Thymus (tissue), 11 donors: ENCODE data around the gene HPRT1. TPM values are rescaled to one million over a fixed set of nuclear protein-coding genes. Genes with fewer than 3 reads are reported as not detected.

Experiments used
- DNase-seq, 9 donors: peaks; one replicate each; pipeline ENCODE4 v3.0.0-alpha.2; 2013; ENCODE audit warnings: low spot score in 9 of 9, low read depth in 6 of 9, missing footprints in 1 of 9
- H3K27ac ChIP-seq, 2 donors: one replicate each; pipeline ENCODE4 v1.5.1; 2013; ENCODE audit warnings: control low read depth in 1 of 2, low read depth in 1 of 2, low read length in 1 of 2, mild to moderate bottlenecking in 1 of 2, moderate library complexity in 1 of 2
- H3K27me3 ChIP-seq, 2 donors: one replicate each; pipeline ENCODE4 v1.5.1; 2013; ENCODE audit warnings: low read length in 1 of 2; ENCODE audit not compliant: control insufficient read depth in 2 of 2, insufficient read depth in 1 of 2
- H3K36me3 ChIP-seq, 2 donors: one replicate each; pipeline ENCODE4 v1.5.1; 2013; ENCODE audit warnings: low read length in 1 of 2, mild to moderate bottlenecking in 1 of 2, moderate library complexity in 1 of 2; ENCODE audit not compliant: control insufficient read depth in 2 of 2, insufficient read depth in 2 of 2
- H3K4me1 ChIP-seq, 2 donors: one replicate each; pipeline ENCODE4 v1.5.1; 2013; ENCODE audit warnings: low read length in 2 of 2; ENCODE audit not compliant: control insufficient read depth in 2 of 2, insufficient read depth in 2 of 2
- H3K4me3 ChIP-seq, 2 donors: one replicate each; pipeline ENCODE4 v1.5.1; 2013; ENCODE audit warnings: low read length in 2 of 2, control low read depth in 1 of 2, mild to moderate bottlenecking in 1 of 2
- H3K9me3 ChIP-seq, 2 donors: one replicate each; pipeline ENCODE4 v1.5.1; 2013; ENCODE audit warnings: low read length in 1 of 2, mild to moderate bottlenecking in 1 of 2; ENCODE audit not compliant: control insufficient read depth in 2 of 2, insufficient read depth in 1 of 2
- WGBS: extraction: QIAGEN DNeasy Blood & Tissue Kit; methylation state at CpG from one replicate; pipeline ENCODE4 v1.1.7; 2013; 5-methylcytosine and 5-hydroxymethylcytosine counted together
- polyA plus RNA-seq: library from polyadenylated mRNA; stranded (reverse); fragments of 200-250 nt; gene quantifications from one replicate; pipeline ENCODE4 v1.2.3, GENCODE V29; 2013
- total RNA-seq: library from RNA; stranded (reverse); fragments of 120-200 nt; gene quantifications from one replicate; pipeline ENCODE4 v1.2.4, GENCODE V29; 2013
- donor health status: healthy.

HPRT1 gene
- total and polyA plus RNA-seq, 2 donors, result 23.3 to 60.8 TPM

- Histone ChIP-seq H3K36me3 (no peaks in the 10 kb centered on the region), H3K9me3 (no peaks in the 10 kb centered on the region), H3K27ac (no peak overlapping the region), H3K4me3 (no peak overlapping the region), H3K4me1 (no peaks in the 10 kb centered on the region), H3K27me3 (no peaks in the 10 kb centered on the region)
- WGBS, result 77% methylated on average over 3 of the region's 3 CpGs
- no peak for DNase-seq
Measured at GRCh38 chrX:134528960-134529359, 69.0 kb downstream of the HPRT1 start.

- H3K36me3 ChIP-seq, result no peaks in the 10 kb centered on the region
- no peak overlapping the region for H3K4me3 ChIP-seq
- H3K27ac ChIP-seq, result no peak overlapping the region
- 93% methylated on average over 6 of the region's 6 CpGs for WGBS
- H3K4me1 ChIP-seq, result no peaks in the 10 kb centered on the region
- no peaks in the 10 kb centered on the region for H3K27me3 ChIP-seq
- H3K9me3 ChIP-seq, result no peaks in the 10 kb centered on the region
- DNase-seq, result no peak
Measured at GRCh38 chrX:134529481-134529880, 69.5 kb downstream of the HPRT1 start.

DNA sequence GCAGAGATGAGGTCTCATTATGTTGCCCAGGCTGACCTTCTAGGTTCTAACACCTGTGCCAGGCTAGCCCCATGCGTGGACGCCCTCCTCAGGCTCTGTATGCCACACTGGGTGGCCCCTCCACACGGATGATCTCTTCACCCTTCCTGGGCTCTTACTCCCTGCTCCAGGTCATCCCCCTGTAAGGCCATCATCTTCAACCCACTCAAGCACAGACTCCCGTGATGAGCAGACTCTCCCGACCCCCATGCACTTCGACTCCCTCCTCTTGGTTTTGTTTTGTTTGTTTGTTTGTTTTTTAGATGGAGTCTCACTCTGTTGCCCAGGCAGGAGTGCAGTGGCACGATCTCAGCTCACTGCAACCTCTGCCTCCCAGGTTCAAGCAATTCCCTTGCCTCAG is 70.9 kb downstream of the HPRT1 start:
- H3K27ac ChIP-seq, result no peak overlapping the region
- DNase-seq, result no peak
- no peaks in the 10 kb centered on the region for H3K36me3 ChIP-seq
- H3K4me1 ChIP-seq, result no peaks in the 10 kb centered on the region
- no peaks in the 10 kb centered on the region for H3K27me3 ChIP-seq
- no peak overlapping the region for H3K4me3 ChIP-seq
- 97% methylated on average over 7 of the region's 7 CpGs for WGBS
- no peaks in the 10 kb centered on the region for H3K9me3 ChIP-seq

- Histone ChIP-seq H3K9me3 (no peaks in the 10 kb centered on the region), H3K4me3 (no peak overlapping the region), H3K27ac (no peak overlapping the region), H3K36me3 (no peaks in the 10 kb centered on the region), H3K27me3 (no peaks in the 10 kb centered on the region), H3K4me1 (no peaks in the 10 kb centered on the region)
- WGBS, result 96% methylated on average over 9 of the region's 9 CpGs
- DNase-seq, result no peak
Measured at GRCh38 chrX:134533352-134533751, 73.4 kb downstream of the HPRT1 start.

- Histone ChIP-seq H3K4me1 (no peaks in the 10 kb centered on the region), H3K4me3 (no peak overlapping the region), H3K9me3 (no peaks in the 10 kb centered on the region), H3K27me3 (no peaks in the 10 kb centered on the region), H3K36me3 (no peaks in the 10 kb centered on the region), H3K27ac (no peak overlapping the region)
- 93% methylated on average over 4 of the region's 4 CpGs for WGBS
- DNase-seq, result no peak
Measured at GRCh38 chrX:134533952-134534351, 74.0 kb downstream of the HPRT1 start.

GRCh38 chrX:134537179-134537955 is 77.4 kb downstream of the HPRT1 start:
- Histone ChIP-seq H3K36me3 (no peaks in the 10 kb centered on the region), H3K27ac (no peak overlapping the region), H3K4me3 (no peak overlapping the region), H3K9me3 (no peaks in the 10 kb centered on the region), H3K4me1 (peaks cover under 1 to 1% of the 10 kb centered on the region in 2 donors), H3K27me3 (no peaks in the 10 kb centered on the region)
- WGBS, result 81% methylated on average over 5 of the region's 5 CpGs
- DNase-seq, result no peak

- no peak for DNase-seq
- no peaks in the 10 kb centered on the region for H3K9me3 ChIP-seq
- WGBS, result 97% methylated on average over 5 of the region's 5 CpGs
- no peak overlapping the region for H3K27ac ChIP-seq
- no peak overlapping the region for H3K4me3 ChIP-seq
- H3K36me3 ChIP-seq, result no peaks in the 10 kb centered on the region
- peaks cover 3 to 5% of the 10 kb centered on the region in 2 donors for H3K4me1 ChIP-seq
- no peaks in the 10 kb centered on the region for H3K27me3 ChIP-seq
Measured at GRCh38 chrX:134538316-134538715, 78.4 kb downstream of the HPRT1 start.

- no peak overlapping the region for H3K27ac ChIP-seq
- 89% methylated on average over 3 of the region's 3 CpGs for whole genome bisulfite sequencing
Measured at GRCh38 chrX:134541906-134542305, 81.9 kb downstream of the HPRT1 start.

GRCh38 chrX:134542485-134542884 is 82.5 kb downstream of the HPRT1 start:
- DNase-seq, result peak in 1 of 9 donors; percentile 35
- Histone ChIP-seq H3K27ac (no peak overlapping the region), H3K27me3 (peaks cover 23% of the 10 kb centered on the region in 2 donors), H3K4me3 (no peak overlapping the region), H3K4me1 (peaks cover 3 to 9% of the 10 kb centered on the region in 2 donors), H3K9me3 (peaks cover 0 to 10% of the 10 kb centered on the region in 2 donors), H3K36me3 (peaks cover 0 to 5% of the 10 kb centered on the region in 2 donors)
- WGBS, result 33% methylated on average over 2 of the region's 2 CpGs

More at GRCh38 chrX:134541906-134542305, 81.9 kb downstream of the HPRT1 start:
- H3K4me1 ChIP-seq, result peaks cover 3 to 9% of the 10 kb centered on the region in 2 donors
- no peak for DNase-seq
- no peak overlapping the region for H3K4me3 ChIP-seq
- H3K36me3 ChIP-seq, result peaks cover 0 to 5% of the 10 kb centered on the region in 2 donors
- peaks cover 0 to 10% of the 10 kb centered on the region in 2 donors for H3K9me3 ChIP-seq
- peaks cover 17 to 23% of the 10 kb centered on the region in 2 donors for H3K27me3 ChIP-seq
